Measurements from ENCODE around the gene RABGAP1L.
"Not testable (repeated sequence)": the region's sequence is repeated elsewhere in the genome, so short reads cannot be mapped to it uniquely, and the experiment has no call there.

The RABGAP1L gene

GRCh38 chr1:174584071-174584470, 424.8 kb downstream of the RABGAP1L start:
- Histone ChIP-seq H3K9ac (no peak overlapping the region), H3K4me3 (IDR thresholded peaks at IDR 0.05; ENCODE audit: insufficient read depth, low read depth, low read length) (no peak overlapping the region)
- no peak for TF ChIP-seq CTCF (conservative IDR thresholded peaks at IDR 0.05; ENCODE audit: low read depth, low read length)

DNA sequence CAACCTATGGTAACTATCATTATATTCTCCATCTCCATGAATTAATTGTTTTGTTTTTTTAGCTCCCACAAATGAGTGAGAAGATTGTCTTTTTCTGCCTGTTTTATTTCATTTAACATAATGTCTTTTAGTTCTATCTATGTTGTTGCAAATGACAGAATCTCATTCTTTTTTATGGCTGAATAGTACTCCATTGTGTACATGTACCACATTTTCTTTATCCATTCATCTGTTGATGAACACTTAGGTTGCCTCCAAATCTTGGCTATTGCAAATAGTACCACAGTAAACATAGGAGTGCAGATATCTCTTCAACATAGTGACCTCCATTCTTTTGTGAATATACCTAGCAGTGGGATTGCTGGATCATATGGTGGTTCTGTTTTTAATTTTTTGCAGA, 429.3 kb downstream of the RABGAP1L start:
- H3K79me2 ChIP-seq (ENCODE audit: insufficient read depth, low read depth); H3K4me1 ChIP-seq (ENCODE audit: low read depth, poor library complexity, severe bottlenecking); H3K9ac ChIP-seq; H3K4me3 ChIP-seq (IDR thresholded peaks at IDR 0.05; ENCODE audit: insufficient read depth, low read depth, low read length); H3K27ac ChIP-seq; H3K27me3 ChIP-seq (ENCODE audit: insufficient read depth, low read depth); H3K4me2 ChIP-seq; H3K36me3 ChIP-seq (ENCODE audit: insufficient read depth); H4K20me1 ChIP-seq (ENCODE audit: insufficient read depth); H2AFZ ChIP-seq (ENCODE audit: low read depth): not testable (repeated sequence)

More at GRCh38 chr1:174584071-174584470, 424.8 kb downstream of the RABGAP1L start:
- H3K4me1 ChIP-seq (ENCODE audit: low read depth, poor library complexity, severe bottlenecking) = no peaks in the 10 kb centered on the region
- no peaks in the 10 kb centered on the region for H3K36me3 ChIP-seq (ENCODE audit: insufficient read depth)
- no peaks in the 10 kb centered on the region for H3K27me3 ChIP-seq (ENCODE audit: insufficient read depth, low read depth)
- no peaks in the 10 kb centered on the region for H3K79me2 ChIP-seq (ENCODE audit: insufficient read depth, low read depth)
- no peak overlapping the region for H2AFZ ChIP-seq (ENCODE audit: low read depth)
- H3K4me2 ChIP-seq = no peak overlapping the region
- no peak overlapping the region for H3K27ac ChIP-seq
- no peaks in the 10 kb centered on the region for H4K20me1 ChIP-seq (ENCODE audit: insufficient read depth)

DNA sequence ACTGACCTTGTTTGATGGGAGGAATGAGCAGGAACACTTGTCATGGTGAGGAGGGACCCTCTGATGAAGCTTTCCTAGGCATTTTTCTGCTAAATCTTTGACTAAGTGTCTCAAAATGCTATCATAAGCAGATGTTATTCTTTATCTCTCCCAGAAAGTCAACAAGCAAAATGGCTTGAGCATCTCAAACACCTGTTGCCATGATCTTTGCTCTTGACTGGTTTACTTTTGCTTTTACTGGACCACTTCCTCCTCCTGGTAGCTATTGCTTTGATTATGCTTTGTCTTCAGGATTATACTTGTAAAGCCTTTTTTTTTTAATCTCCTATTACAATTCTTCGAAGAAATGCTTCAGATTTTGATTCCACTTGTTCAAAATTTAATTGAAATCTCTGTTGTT, 445.9 kb downstream of the RABGAP1L start:
- Histone ChIP-seq H3K27ac (no peak overlapping the region), H3K36me3 (ENCODE audit: insufficient read depth) (no peaks in the 10 kb centered on the region), H2AFZ (ENCODE audit: low read depth) (no peak overlapping the region), H4K20me1 (ENCODE audit: insufficient read depth) (no peaks in the 10 kb centered on the region), H3K27me3 (ENCODE audit: insufficient read depth, low read depth) (no peaks in the 10 kb centered on the region), H3K4me2 (no peak overlapping the region), H3K4me1 (ENCODE audit: low read depth, poor library complexity, severe bottlenecking) (peaks cover 10% of the 10 kb centered on the region), H3K4me3 (IDR thresholded peaks at IDR 0.05; ENCODE audit: insufficient read depth, low read depth, low read length) (no peak overlapping the region), H3K79me2 (ENCODE audit: insufficient read depth, low read depth) (no peaks in the 10 kb centered on the region), H3K9ac (no peak overlapping the region)
- no peak for TF ChIP-seq CTCF (conservative IDR thresholded peaks at IDR 0.05; ENCODE audit: low read depth, low read length)

- no peak for TF ChIP-seq CTCF (conservative IDR thresholded peaks at IDR 0.05; ENCODE audit: low read depth, low read length)
- Histone ChIP-seq H3K9ac (no peak overlapping the region), H4K20me1 (ENCODE audit: insufficient read depth) (no peaks in the 10 kb centered on the region), H3K79me2 (ENCODE audit: insufficient read depth, low read depth) (no peaks in the 10 kb centered on the region), H3K4me1 (ENCODE audit: low read depth, poor library complexity, severe bottlenecking) (peaks cover 10% of the 10 kb centered on the region), H3K4me3 (IDR thresholded peaks at IDR 0.05; ENCODE audit: insufficient read depth, low read depth, low read length) (no peak overlapping the region), H2AFZ (ENCODE audit: low read depth) (no peak overlapping the region), H3K4me2 (no peak overlapping the region), H3K36me3 (ENCODE audit: insufficient read depth) (no peaks in the 10 kb centered on the region), H3K27me3 (ENCODE audit: insufficient read depth, low read depth) (no peaks in the 10 kb centered on the region), H3K27ac (no peak overlapping the region)
Observed at GRCh38 chr1:174606471-174606870, 447.2 kb downstream of the RABGAP1L start.

DNA sequence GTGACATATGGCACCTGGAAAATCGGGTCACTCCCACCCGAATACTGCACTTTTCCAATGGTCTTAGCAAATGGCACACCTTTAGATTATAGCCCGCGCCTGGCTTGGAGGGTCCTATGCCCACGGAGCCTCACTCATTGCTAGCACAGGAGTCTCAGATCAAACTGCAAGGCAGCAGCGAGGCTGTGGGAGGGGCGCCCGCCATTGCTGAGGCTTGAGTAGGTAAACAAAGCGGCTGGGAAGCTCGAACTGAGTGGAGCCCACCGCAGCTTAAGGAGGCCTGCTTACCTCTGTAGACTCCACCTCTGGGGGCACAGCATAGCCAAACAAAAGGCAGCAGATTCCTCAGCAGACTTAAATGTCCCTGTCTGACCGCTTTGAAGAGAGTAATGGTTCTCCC, 458.6 kb downstream of the RABGAP1L start:
- not testable (repeated sequence) for H3K4me1 ChIP-seq (ENCODE audit: low read depth, poor library complexity, severe bottlenecking); H3K4me2 ChIP-seq; H3K27me3 ChIP-seq (ENCODE audit: insufficient read depth, low read depth); H2AFZ ChIP-seq (ENCODE audit: low read depth); H3K79me2 ChIP-seq (ENCODE audit: insufficient read depth, low read depth); H3K36me3 ChIP-seq (ENCODE audit: insufficient read depth); H3K27ac ChIP-seq; H4K20me1 ChIP-seq (ENCODE audit: insufficient read depth); H3K4me3 ChIP-seq (IDR thresholded peaks at IDR 0.05; ENCODE audit: insufficient read depth, low read depth, low read length); H3K9ac ChIP-seq
